Activated CD4-positive, alpha-beta T cell treated with anti-CD3 and anti-CD28 coated beads for 24 hours (primary cell): Measurements from ENCODE around the gene MOV10L1.
A peak's percentile ranks its signal among the peaks of the same experiment; 100 is the strongest.
"Not testable (repeated sequence)": the region's sequence is repeated elsewhere in the genome, so short reads cannot be mapped to it uniquely, and the experiment has no call there.

Experiments used
- DNase-seq, 2 donors: peaks; one replicate each; pipeline ENCODE4 v3.0.0-alpha.2; 2020; ENCODE audit warnings: low read depth in 2 of 2

MOV10L1 gene

DNA sequence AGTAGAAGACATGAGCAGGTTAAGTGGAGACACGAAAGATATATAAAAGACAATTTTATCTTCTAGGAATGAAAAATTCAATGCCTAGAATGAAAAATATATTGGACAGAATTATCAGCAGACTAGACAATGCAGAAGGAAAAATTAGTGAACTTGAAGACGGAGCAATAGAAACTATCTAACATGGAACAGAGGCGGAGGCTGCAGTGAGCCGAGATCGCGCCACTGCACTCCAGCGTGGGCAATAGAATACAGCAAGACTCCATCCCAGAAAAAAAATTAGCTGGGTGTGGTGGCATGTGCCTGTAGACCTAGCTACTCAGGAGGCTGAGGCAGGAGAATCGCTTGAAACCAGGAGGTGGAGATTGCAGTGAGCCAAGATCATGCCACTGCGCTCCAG is 47.5 kb downstream of the MOV10L1 start:
- DNase-seq = not testable (repeated sequence)

DNA sequence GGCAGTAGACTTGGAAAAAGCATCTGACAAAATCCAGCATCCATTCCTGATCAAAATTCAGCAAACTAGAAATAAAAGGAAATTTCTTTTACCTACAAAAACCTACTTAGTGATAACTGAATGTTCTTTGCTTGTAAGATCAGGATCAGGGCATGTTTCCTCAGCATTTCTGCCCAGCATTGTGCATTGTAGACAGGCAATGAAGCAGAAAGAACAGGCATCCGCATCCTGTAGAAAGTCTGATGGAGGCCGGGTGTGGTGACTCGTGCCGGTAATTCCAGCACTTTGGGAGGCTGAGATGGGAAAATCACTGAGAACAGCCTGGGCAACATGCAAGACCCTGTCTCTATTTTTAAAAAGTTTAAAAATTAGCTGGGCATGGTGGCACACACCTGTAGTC is 48.2 kb downstream of the MOV10L1 start:
- no peak for DNase-seq

DNA sequence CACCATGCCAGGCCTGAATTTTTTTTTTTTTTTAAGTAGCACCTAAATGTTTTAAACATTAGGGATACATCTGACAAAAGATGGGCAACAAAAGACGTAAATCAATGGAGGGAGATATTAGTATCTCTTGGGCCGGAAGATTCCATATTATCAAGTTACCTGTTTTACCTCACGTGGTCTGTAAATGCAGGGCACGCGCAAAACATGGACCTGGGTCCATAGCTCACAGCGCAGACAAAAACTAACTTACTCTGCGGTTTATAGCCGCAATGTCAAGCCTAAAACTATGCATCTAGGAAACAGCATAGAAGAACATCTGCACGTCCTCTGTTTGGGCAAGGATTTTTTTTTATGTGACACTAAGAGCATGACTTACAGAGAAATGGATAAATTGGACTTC is 49.2 kb downstream of the MOV10L1 start:
- no peak for DNase-seq

DNA sequence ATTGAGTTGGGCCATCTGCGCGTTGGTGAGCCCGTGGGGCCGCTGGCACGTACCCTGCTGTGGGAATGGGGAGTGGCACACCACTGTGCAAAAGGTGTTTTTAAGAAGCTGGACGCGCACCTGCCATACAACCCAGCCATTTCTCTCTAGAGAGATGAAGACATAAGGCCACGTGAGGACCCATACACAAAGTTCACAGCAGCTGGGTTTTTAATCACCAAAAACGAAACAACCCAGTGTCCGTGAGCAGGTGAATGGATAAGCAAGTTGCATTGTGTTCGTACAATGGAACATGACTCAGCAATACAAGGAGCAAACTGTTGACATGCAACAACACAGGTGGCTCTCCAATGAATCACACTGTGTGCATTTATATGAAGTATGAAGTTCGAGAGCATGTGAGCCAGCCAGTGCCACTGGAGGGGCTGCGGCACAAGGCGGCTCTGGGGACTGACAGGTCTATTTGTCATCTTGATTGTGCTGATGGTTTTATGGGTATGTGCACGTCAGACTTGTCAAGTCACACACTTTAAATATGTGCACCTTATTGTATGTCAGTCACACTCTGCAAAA is 50.1 kb downstream of the MOV10L1 start:
- no peak for DNase-seq

DNA sequence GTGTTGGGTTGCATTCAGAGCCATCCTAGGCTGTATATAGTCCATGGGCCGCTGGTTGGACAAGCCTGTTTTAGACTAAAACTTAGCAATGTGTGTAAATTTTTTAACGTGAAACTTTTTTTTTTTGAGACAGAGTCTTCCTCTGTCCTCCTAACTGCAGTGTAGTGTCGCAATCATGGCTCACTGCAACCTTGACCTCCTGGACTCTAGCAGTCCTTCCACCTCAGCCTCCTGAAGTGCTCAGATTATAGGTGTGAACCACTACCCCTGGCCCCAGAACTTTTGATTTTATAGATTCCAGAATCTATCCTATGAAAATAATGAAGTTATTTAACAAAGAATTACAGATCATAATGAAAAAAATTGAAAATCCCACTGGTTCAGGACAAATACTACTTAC is 50.8 kb downstream of the MOV10L1 start:
- DNase-seq = no peak

DNA sequence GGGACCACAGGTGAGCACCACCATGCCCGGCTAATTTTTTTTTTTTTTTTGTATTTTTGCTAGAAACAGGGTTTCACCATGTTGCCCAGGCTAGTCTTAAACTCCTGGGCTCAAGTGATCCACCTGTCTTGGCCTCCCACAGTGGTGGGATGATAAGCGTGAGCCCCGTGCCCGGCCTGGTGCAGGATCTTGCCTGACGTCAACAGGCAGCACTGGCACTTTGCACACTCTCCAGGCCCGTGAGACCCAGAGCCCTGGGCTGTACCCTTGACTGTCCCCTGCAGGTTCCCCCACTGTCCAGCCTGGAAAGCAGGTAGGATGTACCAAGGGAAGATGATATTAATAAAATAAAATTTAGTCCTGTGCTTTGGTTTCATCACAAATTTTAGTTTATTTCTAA is 51.7 kb downstream of the MOV10L1 start:
- DNase-seq = no peak

DNA sequence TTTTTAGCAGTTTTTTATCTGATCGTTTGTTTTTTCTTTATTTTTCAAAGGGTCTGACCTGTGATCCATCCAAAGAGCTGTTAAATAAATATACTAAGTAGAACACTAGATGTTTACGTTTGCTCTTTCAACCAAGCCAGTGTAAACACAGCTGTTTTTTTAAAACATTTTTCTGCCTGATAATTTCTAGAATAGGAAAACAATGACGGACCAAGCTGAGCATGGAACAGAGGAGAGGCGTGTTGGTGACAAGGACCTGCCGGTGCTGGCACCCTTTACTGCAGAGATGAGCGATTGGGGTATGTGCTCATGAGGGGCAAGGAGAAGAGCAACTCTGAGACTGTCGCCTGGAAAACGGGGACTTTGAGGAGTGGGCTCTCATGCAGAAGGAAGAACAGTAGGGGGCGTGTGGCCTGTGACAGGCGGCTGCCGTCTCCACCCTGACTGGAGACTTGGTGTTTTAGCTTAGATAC is 52.1 kb downstream of the MOV10L1 start:
- DNase-seq = no peak

DNA sequence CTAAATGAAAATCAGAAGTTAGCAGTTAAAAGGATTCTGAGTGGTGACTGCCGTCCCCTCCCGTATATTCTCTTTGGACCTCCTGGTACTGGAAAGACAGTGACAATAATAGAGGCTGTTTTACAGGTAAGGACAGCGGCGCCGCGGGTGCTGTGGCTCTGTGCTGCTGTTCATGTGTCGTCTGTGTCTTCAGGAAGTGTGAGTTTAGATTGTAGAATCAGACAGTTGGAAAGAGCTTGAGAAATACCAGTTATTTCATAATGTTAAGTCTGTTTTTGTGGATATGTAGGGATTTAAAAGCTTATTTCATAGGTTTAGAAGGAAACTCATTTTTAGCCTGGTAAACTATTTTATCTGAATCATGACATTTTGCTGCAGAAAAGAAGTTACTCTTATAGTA is 53.3 kb downstream of the MOV10L1 start:
- no peak for DNase-seq

DNA sequence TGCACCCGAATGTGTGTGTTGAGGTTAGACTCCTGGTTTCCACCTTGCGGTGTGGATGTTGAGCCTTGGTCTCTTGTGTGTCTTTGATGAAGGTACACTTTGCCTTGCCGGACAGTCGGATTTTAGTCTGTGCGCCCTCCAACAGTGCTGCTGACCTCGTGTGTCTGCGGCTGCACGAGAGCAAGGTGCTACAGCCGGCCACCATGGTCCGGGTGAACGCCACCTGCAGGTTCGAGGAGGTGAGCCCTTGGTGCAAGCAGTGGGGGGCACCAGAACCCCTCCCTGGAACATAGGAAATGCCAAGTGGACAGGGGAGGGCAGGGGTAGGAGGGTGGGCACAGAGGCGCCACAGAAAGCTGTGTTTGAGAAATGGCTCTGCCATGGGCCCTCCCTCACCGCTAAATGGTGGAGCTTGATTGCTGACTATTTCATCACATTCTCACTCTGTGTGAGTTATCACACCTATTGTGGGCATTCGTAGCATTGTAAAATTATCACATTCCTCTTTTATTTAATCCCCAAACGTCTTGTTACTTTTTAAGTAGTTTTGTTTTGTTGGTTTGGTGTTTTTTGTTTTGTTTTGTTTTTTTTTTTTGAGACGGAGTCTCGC is 54.3 kb downstream of the MOV10L1 start:
- DNase-seq = no peak

DNA sequence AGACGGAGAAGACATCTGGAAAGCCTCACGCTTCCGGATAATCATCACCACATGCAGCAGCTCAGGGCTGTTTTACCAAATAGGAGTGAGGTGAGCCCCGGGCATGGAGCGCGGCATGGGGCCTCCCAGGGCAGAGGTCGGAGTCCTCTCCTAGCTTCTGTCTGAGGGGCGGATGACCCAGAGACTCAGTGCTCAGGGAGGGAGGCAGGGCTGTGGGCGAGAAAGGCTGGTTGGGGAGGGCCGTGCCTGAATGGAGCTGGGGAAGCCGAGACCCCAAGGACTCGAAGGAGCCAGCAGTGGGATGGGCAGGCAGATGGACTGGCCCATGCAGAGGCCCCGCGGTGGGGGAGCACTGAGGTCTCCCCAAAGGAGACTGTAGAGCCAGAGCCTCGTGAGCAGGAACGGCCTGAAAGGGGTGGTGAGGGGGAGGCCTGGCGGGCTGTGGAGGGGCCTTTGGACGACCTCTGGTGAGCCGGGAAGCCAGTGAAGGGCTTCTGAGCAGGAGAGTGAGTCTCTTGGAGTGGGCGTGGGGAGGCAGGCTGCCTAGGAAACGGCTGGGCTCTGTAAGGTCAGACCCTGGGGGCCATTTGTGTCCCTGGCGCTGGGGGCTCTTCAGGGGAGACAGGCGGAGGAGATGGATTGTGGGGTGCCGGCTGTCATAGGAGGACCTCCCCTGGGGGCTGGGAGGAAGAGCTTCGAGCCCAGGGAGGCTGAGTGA is 56.1 kb downstream of the MOV10L1 start:
- DNase-seq = no peak

DNA sequence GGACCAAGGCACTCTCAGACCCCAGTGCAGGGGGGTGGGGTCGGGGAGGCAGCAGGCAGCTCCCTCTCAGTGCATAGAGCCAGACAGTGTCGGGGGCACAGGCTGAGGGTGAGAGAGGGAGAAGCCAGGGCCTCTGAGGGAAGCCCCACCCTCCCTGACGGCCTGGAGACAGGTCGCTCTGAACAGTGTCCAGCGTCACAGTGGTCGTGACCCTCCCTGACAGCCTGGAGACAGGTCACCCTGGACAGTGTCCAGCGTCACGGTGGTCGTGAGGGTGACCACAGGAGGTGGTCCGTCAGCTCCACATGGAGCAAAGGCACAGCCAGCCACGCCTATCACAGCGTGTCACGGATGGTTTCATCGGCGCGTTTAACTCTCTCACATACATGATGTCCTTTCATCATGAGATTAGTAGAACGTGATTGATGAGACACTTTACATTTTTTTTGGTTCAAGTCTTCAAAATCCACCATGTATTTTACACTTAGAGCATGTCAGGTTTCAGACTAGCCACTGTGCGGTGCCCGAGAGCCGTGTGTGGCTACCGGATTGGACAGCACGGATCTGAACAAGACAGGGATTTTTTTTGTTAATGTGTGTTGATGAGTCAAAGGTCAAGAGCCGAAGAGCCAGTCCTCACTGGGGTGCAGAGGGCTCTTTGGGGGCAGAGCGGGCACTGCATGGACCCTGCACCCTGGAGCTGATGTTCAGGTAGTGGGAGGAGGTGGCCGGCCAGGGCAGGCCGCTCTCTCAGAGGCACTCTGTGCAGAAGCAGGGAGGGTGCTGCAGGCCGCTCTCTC is 56.8 kb downstream of the MOV10L1 start:
- DNase-seq = no peak

DNA sequence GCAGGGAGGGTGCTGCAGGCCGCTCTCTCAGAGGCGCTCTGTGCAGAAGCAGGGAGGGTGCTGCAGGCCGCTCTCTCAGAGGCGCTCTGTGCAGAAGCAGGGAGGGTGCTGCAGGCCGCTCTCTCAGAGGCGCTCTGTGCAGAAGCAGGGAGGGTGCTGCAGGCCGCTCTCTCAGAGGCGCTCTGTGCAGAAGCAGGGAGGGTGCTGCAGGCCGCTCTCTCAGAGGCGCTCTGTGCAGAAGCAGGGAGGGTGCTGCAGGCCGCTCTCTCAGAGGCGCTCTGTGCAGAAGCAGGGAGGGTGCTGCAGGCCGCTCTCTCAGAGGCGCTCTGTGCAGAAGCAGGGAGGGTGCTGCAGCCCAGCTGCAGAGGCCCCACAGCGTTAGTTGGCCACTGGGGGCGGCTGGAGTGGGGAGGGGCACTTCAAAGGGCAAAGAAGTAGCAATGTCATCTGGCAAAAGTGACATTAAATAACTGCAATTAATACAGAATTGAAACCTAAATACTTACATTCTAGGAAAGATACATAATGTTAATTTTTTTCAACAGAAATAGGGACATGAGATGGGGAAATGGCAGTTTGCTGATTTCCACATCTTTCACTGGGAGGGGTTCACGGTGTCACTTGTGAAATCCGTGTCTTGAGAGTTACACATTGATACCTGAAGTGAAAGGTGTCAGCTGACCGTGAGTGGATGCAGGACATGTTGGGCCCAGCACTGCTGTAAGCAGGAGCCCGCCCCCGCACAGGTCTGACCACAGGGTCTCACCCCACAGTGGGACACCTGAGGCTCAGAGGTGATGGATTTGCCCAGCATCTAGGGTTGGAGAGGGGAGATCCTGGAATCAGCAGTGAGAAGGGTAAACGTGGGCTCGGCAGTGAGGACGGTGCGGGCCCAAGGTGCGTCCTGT is 57.7 kb downstream of the MOV10L1 start:
- DNase-seq = not testable (repeated sequence)

DNA sequence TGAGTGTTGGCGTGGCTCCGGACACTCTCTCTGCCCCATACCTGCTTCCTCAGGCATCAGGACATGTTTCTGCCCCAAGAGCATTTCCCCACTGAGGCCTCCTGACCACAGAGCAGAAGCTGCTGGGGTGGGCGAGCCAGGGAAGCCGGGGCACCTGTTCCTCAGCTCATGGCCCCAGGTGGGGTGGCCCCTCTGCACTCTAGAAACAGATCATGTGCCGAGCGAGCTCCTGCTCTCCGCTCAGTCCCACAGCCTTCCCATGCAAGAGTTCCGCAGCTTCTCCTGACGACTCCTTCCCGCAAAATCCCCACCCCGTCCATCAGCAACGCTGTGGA is 58.3 kb downstream of the MOV10L1 start:
- no peak for DNase-seq

DNA sequence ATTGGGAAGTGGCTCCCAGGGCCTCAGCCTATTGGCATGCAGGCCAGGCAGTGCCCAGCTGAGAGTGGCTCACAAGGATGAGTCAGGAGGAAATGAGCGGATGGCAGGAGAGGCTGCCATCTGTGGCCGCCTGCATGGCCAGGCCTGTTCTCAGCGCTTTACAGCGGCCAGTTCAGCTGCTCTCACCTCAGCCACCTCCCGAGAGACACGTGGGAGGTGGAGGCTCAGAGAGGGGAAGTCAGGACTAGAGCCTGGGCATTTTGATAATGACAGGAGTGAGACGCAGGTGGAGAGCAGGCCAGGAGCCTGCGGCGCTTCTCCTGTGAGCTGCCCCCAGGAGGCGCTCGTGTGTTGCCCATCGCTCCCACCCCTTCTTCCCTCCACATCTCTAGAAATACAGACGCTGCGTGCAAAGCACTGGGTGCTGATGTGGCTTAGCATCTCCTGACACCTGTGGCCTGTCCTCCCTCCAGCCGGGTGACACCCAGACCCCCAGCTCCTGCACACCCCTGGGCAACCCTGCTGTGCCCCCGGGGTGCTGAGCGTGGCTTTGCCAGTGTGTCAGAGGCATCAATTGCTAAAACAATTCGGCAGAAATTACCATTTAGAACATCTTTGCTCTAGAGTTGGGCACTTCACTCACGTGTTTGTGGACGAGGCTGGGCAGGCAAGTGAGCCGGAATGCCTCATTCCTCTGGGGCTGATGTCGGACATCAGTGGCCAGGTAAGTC is 59.4 kb downstream of the MOV10L1 start:
- DNase-seq = peak; percentile 57 to 63

DNA sequence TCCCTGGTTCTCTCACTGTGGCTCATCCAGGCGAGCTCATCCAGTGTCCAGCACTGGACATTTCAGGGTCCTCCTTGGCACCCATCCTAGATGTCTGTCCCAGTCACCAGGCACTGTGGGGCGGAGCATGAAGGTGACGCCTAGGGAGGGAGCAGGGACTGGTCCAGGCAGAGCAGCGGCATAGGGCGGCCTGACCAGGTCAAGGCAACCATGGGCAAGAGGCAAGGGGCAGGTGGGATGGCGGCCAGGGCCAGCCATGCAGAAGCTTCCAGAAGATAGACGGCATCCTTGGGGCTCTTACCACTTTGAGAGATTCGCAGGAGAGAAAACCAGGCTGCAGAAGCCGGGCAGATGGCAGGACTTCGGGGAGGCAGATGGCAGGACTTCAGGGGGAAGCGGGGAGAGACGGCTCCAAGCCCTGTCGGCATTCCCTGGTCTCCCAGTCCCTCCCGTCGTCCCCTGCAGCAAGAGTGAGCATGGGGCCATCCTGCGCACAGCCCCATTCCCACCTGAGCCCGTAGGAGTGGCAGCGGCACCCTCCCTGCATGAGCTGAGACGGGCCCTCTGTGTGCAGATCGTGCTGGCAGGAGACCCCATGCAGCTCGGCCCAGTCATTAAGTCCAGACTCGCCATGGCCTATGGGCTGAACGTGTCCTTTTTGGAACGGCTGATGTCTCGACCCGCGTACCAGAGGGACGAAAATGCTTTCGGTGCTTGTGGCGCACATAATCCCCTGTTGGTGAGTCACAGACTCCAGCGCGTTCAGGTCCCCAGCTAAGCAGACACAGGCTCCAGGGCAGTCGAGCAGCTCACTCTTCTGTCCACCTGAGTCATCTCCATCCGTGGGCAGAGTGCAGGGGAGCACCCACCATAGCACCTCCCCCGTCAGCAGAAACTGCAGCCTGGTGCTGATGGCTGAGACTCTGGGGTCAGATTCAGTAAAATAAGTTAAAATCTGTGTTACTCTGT is 60.6 kb downstream of the MOV10L1 start:
- DNase-seq = no peak

DNA sequence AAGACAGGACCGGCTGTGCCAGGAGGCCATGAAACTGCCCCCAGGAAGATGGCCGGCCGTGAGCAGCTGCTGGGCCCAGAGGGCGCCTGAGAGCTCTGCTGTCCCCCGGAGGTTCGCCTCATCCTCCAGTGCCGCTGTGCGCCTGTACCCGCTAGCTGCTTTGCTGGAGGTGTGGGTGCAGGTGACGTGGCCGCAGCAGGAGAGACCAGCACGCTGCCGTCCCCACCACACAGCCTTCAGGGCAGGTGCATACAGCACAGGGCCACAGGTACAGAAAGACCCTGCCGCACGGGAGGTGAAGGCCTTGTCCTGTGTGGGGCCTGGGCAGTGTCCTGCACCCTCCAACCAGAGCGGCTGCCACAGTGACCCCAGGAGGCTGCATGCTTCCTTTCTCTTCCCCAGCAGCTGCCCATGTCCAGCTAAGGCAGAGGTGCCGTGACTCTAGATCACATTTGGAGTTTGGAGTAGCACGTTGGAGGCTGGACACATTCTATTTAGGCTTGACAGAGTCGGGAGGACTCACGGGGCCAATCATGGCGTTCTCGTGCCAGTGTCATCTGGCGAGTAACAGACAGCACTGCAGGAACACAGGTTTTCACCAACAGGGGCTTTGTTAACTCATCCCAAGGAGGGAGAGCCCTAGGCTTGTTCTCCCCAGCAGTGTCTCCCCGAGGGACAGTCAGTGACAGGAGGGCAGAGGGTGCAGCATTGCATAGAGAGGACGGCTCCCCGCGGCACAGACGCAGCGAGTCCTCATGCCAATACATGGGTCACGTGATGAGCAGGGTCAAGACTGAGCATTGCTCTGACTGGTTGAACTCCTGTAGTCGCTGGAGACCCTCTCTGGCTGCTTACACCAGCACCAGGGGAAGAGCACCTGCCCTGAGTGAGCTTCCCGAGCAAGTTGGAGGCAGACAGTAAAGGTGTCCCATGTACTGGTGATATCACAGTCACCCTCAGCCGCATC is 62.0 kb downstream of the MOV10L1 start:
- no peak for DNase-seq

DNA sequence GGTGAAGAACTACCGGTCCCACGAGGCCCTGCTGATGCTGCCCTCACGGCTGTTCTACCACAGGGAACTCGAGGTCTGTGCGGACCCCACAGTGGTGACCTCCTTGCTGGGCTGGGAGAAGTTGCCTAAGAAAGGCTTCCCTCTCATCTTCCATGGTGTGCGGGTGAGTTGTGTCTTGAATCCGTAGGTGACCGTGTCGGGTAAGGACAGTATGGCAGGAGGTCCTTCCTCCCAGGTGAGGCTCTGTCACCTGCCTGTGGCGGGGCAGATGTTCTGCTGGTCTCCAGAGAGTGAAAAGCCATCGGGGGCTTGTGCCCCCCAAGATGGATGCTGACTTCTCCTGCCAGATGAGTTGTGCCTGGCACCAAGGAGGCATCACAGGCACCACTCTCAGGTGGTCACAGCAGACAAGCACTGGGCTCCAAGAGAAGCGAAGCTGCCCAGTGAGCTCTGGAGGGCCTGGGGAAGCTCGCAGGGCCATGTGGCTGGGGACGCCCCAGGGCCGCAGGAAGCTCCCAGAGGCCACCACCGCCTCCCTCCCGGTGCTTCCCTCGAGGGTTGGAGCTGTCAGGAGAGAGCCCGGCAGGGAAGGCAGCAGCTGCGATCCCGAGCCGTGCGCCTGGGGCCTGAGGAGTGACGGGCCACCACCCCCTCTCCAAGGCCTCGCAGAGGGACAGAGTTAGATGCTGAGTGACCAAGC is 63.4 kb downstream of the MOV10L1 start:
- no peak for DNase-seq

DNA sequence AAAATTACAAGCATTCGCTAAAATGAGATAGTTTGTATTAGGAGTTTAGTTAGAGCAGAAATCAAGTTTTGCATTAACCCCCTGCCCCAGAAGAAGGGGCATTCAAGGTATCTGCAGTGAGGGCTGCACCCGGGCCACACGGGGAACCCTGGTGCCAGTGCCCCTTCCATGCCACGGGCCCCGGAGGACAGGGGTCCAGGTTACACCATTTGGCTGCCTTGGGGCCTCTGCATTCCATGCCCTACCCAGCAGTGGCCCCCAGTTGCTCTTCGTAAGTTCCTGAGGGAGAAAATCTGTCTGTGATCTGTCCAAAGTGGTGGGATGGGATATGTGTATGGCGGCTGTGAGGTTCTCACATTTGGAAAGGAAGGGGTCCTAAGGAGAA is 63.9 kb downstream of the MOV10L1 start:
- DNase-seq = no peak
